H1 (cell line): Measurements from ENCODE around the gene CAPZB. TPM values are rescaled to one million over a fixed set of nuclear protein-coding genes. Genes with fewer than 3 reads are reported as not detected.

Experiments used
- CTCF ChIA-PET: fragments of 300-600 bp; sonication (Branson Sonifier 250); formaldehyde crosslinking; loops from one replicate; lab custom pipeline; 2021; ENCODE audit not compliant: partially characterized antibody; lab: Charles Lee
- POLR2A ChIA-PET: fragments of 300-600 bp; sonication (Branson Sonifier 250); formaldehyde crosslinking; loops from one replicate; lab custom pipeline; 2021; ENCODE audit warnings: inconsistent platforms; ENCODE audit not compliant: partially characterized antibody; lab: Charles Lee
- DNase-seq, 2 experiments: peaks; one replicate each; pipeline versions ENCODE4 v3.0.0 to v3.0.0-alpha.2; 2010 to 2022; ENCODE audit warnings: low spot score in 2 of 2, low read depth in 1 of 2, mixed read lengths in 1 of 2
- FAIRE-seq: peaks from 2 replicates; lab custom pipeline; 2011; peaks lifted over from hg19 to GRCh38; lab: Jason Lieb, UNC
- H2AFZ ChIP-seq: 2 replicates; pipeline ENCODE4 v1.8.1; 2012; ENCODE audit warnings: low read length, inconsistent platforms
- H2AK5ac ChIP-seq: 2 replicates; pipeline ENCODE4 v1.6.1; 2013; ENCODE audit warnings: low read depth, low read length
- H2BK120ac ChIP-seq: replicated peaks from 2 replicates; pipeline ENCODE3; 2013; ENCODE audit warnings: low read depth, low read length, inconsistent platforms
- H2BK12ac ChIP-seq: 2 replicates; pipeline ENCODE4 v1.6.1; 2013; ENCODE audit warnings: low read depth, low read length
- H2BK15ac ChIP-seq: 2 replicates; pipeline ENCODE4 v1.6.1; 2013; ENCODE audit warnings: low read length
- H2BK20ac ChIP-seq: 2 replicates; pipeline ENCODE4 v1.6.1; 2013; ENCODE audit warnings: low read length
- H2BK5ac ChIP-seq: 2 replicates; pipeline ENCODE4 v1.6.1; 2013; ENCODE audit warnings: low read depth, low read length
- H3K14ac ChIP-seq: 2 replicates; pipeline ENCODE4 v1.6.1; 2013; ENCODE audit warnings: inconsistent platforms; ENCODE audit not compliant: insufficient read length
- H3K18ac ChIP-seq: 2 replicates; pipeline ENCODE4 v1.6.1; 2013; ENCODE audit warnings: low read length; ENCODE audit errors: extremely low read depth
- H3K23ac ChIP-seq: 2 replicates; pipeline ENCODE4 v1.6.1; 2013; ENCODE audit warnings: inconsistent platforms; ENCODE audit not compliant: insufficient read length
- H3K23me2 ChIP-seq: 2 replicates; pipeline ENCODE4 v1.6.1; 2013; ENCODE audit warnings: low read depth, low read length
- H3K27ac ChIP-seq: 2 replicates; pipeline ENCODE4 v1.6.1; 2011; ENCODE audit warnings: low read depth, low read length, inconsistent platforms
- H3K27me3 ChIP-seq, 4 experiments: replicated peaks in 1 of 4; 1 replicate in 1 of 4; 2 replicates in 3 of 4; pipeline versions ENCODE4 v1.6.1 to v1.8.1; 2011 to 2013; ENCODE audit warnings: low read length in 3 of 4, mild to moderate bottlenecking in 3 of 4, inconsistent platforms in 2 of 4, mixed read lengths in 2 of 4, moderate library complexity in 1 of 4; ENCODE audit not compliant: control insufficient read depth in 3 of 4, insufficient read depth in 3 of 4; ENCODE audit errors: extremely low read depth in 1 of 4
- H3K36me3 ChIP-seq, 4 experiments: 2 replicates each; pipeline versions ENCODE4 v1.6.1 to v1.8.1; 2011 to 2013; ENCODE audit warnings: mild to moderate bottlenecking in 4 of 4, low read length in 3 of 4, moderate library complexity in 2 of 4, control low read depth in 1 of 4, inconsistent platforms in 1 of 4; ENCODE audit not compliant: insufficient read depth in 4 of 4, control insufficient read depth in 2 of 4
- H3K4ac ChIP-seq: replicated peaks from 2 replicates; pipeline ENCODE3; 2013; ENCODE audit warnings: low read length, low read depth, mixed read lengths, inconsistent platforms; ENCODE audit not compliant: insufficient read length
- H3K4me1 ChIP-seq, 4 experiments: replicated peaks in 1 of 4; 1 replicate in 1 of 4; 2 replicates in 3 of 4; pipeline versions ENCODE4 v1.6.1 to v1.8.1; 2011 to 2013; ENCODE audit warnings: low read length in 3 of 4, inconsistent platforms in 2 of 4, mixed read lengths in 1 of 4; ENCODE audit not compliant: insufficient read depth in 4 of 4, control insufficient read depth in 3 of 4
- H3K4me2 ChIP-seq, 2 experiments: 2 replicates each; pipeline versions ENCODE4 v1.6.1 to v1.8.1; 2011 to 2013; ENCODE audit warnings: low read depth in 2 of 2, low read length in 2 of 2, control low read depth in 1 of 2, inconsistent platforms in 1 of 2, mild to moderate bottlenecking in 1 of 2; ENCODE audit not compliant: insufficient read depth in 1 of 2
- H3K4me3 ChIP-seq, 4 experiments: fragments of 200-600, 300-600 bp in 1 of 4; sonication (generic), shearing (Covaris generic), sonication (Bioruptor Twin) in 1 of 4; 2 replicates each; pipeline versions ENCODE4 v1.5.1 to v1.8.1; 2011 to 2016; ENCODE audit warnings: low read length in 4 of 4, low read depth in 3 of 4, control low read depth in 2 of 4, inconsistent platforms in 2 of 4, mild to moderate bottlenecking in 2 of 4, mixed read lengths in 1 of 4, moderate library complexity in 1 of 4; ENCODE audit not compliant: insufficient read depth in 2 of 4; ENCODE audit errors: extremely low read depth in 1 of 4
- H3K56ac ChIP-seq: replicated peaks from 2 replicates; pipeline ENCODE3; 2013; ENCODE audit warnings: low read depth, mild to moderate bottlenecking, mixed read lengths, low read length, inconsistent platforms; ENCODE audit not compliant: insufficient read length
- H3K79me1 ChIP-seq: 2 replicates; pipeline ENCODE4 v1.6.1; 2013; ENCODE audit warnings: low read depth, low read length, control low read depth
- H3K79me2 ChIP-seq, 2 experiments: 2 replicates each; pipeline versions ENCODE4 v1.6.1 to v1.8.1; 2012 to 2013; ENCODE audit warnings: low read length in 2 of 2, mild to moderate bottlenecking in 2 of 2, inconsistent platforms in 1 of 2; ENCODE audit not compliant: insufficient read depth in 2 of 2, control insufficient read depth in 1 of 2
- H3K9ac ChIP-seq, 4 experiments: replicated peaks in 1 of 4; 1 replicate in 1 of 4; 2 replicates in 3 of 4; pipeline versions ENCODE4 v1.6.1 to v1.8.1; 2011 to 2013; ENCODE audit warnings: low read depth in 3 of 4, low read length in 3 of 4, control low read depth in 2 of 4, mild to moderate bottlenecking in 2 of 4, moderate library complexity in 2 of 4, inconsistent platforms in 1 of 4; ENCODE audit errors: extremely low read depth in 1 of 4
- H3K9me3 ChIP-seq, 2 experiments: 2 replicates each; pipeline versions ENCODE4 v1.6.1 to v1.8.1; 2012 to 2013; ENCODE audit warnings: mild to moderate bottlenecking in 2 of 2, moderate library complexity in 2 of 2, control low read depth in 1 of 2, inconsistent platforms in 1 of 2, low read depth in 1 of 2, low read length in 1 of 2, mixed read lengths in 1 of 2; ENCODE audit not compliant: insufficient read depth in 2 of 2
- H4K20me1 ChIP-seq, 2 experiments: replicated peaks in 1 of 2; 2 replicates each; pipeline versions ENCODE3 to v1.8.1; 2011 to 2013; ENCODE audit warnings: inconsistent platforms in 2 of 2, low read length in 2 of 2, mild to moderate bottlenecking in 1 of 2; ENCODE audit not compliant: insufficient read depth in 2 of 2, control insufficient read depth in 1 of 2
- H4K5ac ChIP-seq: 2 replicates; pipeline ENCODE4 v1.6.1; 2013; ENCODE audit warnings: low read length, low read depth, mixed read lengths, inconsistent platforms; ENCODE audit not compliant: insufficient read length
- H4K8ac ChIP-seq: 2 replicates; pipeline ENCODE4 v1.8.0; 2013; ENCODE audit warnings: mild to moderate bottlenecking, moderate library complexity, low read length, inconsistent platforms; ENCODE audit not compliant: insufficient read depth; ENCODE audit errors: extremely low read depth
- H4K91ac ChIP-seq: replicated peaks from 2 replicates; pipeline ENCODE3; 2013; ENCODE audit warnings: low read length, mixed read lengths, inconsistent platforms; ENCODE audit not compliant: insufficient read length
- BRCA1 ChIP-seq: IDR thresholded peaks from 2 replicates; pipeline ENCODE4 v1.6.1; 2012; ENCODE audit warnings: low read depth, low read length, improper control_type of control experiment
- CHD2 ChIP-seq: IDR thresholded peaks from 2 replicates; pipeline ENCODE4 v1.6.1; 2012; ENCODE audit warnings: low read length, improper control_type of control experiment
- CTCF ChIP-seq, 3 experiments: IDR thresholded peaks; 1 replicate in 2 of 3; 2 replicates in 1 of 3; pipeline versions ENCODE4 v1.5.1 to v1.6.1; 2011; ENCODE audit warnings: low read length in 3 of 3, mild to moderate bottlenecking in 3 of 3, inconsistent platforms in 2 of 3, low read depth in 1 of 3, moderate library complexity in 1 of 3; ENCODE audit not compliant: insufficient read depth in 1 of 3; ENCODE audit errors: control extremely low read depth in 1 of 3
- E2F6 ChIP-seq: IDR thresholded peaks from 2 replicates; pipeline ENCODE4 v1.6.1; 2012; ENCODE audit warnings: inconsistent platforms
- HDAC6 ChIP-seq: IDR thresholded peaks from one replicate; pipeline ENCODE4 v1.7.1; 2012; ENCODE audit warnings: low read depth, mild to moderate bottlenecking, inconsistent platforms, low read length, moderate library complexity
- SP2 ChIP-seq: IDR thresholded peaks from 2 replicates; pipeline ENCODE4 v1.6.1; 2012; ENCODE audit warnings: mild to moderate bottlenecking, low read length, inconsistent platforms
- TAF7 ChIP-seq: optimal IDR thresholded peaks from 2 replicates; pipeline ENCODE3; 2011; ENCODE audit warnings: low read depth, mild to moderate bottlenecking, inconsistent platforms, low read length, moderate library complexity, borderline replicate concordance
- ZNF274 ChIP-seq: IDR thresholded peaks from 2 replicates; pipeline ENCODE4 v1.7.0; 2012; ENCODE audit warnings: low read length, borderline replicate concordance; ENCODE audit errors: extremely low read depth
- WGBS, 2 experiments: shearing (Covaris generic) in 1 of 2; methylation state at CpG; one replicate each; pipeline versions ENCODE4 v1.1.6 to v1.1.7; 2013 to 2015; ENCODE audit warnings: low lambda C conversion rate in 2 of 2, mixed read lengths in 2 of 2, inconsistent platforms in 1 of 2, low coverage in 1 of 2, missing lambda C conversion rate in 1 of 2; ENCODE audit not compliant: insufficient replicate concordance in 2 of 2, insufficient coverage in 1 of 2, insufficient read length in 1 of 2; ENCODE audit errors: extremely low coverage in 1 of 2, missing lambda C conversion rate in 1 of 2; 5-methylcytosine and 5-hydroxymethylcytosine counted together
- polyA plus RNA-seq, 7 experiments: library from polyadenylated mRNA; depleted of rRNA in 3 of 7; stranded (reverse) in 5 of 7; unstranded in 2 of 7; fragments of >200 nt in 5 of 7; fragments of 200-250 nt in 2 of 7; gene quantifications; 1 replicate in 5 of 7; 2 replicates in 1 of 7; 4 replicates in 1 of 7; pipeline versions ENCODE4 v1.2.1 to v1.2.3, GENCODE V29; 2011 to 2013; ENCODE audit warnings: missing spikeins in 2 of 7, mixed read lengths in 2 of 7
- total RNA-seq: library from RNA; stranded (reverse); fragmentation: NEBNext Ultra II Directional; extraction: Animal tissue kit (Norgen Biotek cat#: 25700); gene quantifications from 2 replicates; pipeline ENCODE4 v1.2.1, GENCODE V29; 2021

The CAPZB gene
- total and polyA plus RNA-seq, 2 of the 8 experiments (the other 6 are each of a cell fraction or from before 2014, with no cell fraction given) = 162 to 371 TPM

- Histone ChIP-seq H3K79me2 (no peaks in the 10 kb centered on the region), H4K8ac (no peak overlapping the region), H3K4ac (no peak overlapping the region), H3K18ac (no peak overlapping the region), H2AK5ac (no peak overlapping the region), H3K23ac (no peak overlapping the region), H2BK5ac (no peak overlapping the region), H3K36me3 (no peaks in the 10 kb centered on the region), H4K20me1 (no peaks in the 10 kb centered on the region), H3K4me1 (no peaks in the 10 kb centered on the region), H2BK12ac (no peak overlapping the region), H4K5ac (no peak overlapping the region), H3K27ac (no peak overlapping the region), H3K9me3 (peaks cover 0 to 3% of the 10 kb centered on the region in 2 experiments; a peak in 1 of 4 replicates), H2BK15ac (no peak overlapping the region), H3K27me3 (no peaks in the 10 kb centered on the region), H3K14ac (no peak overlapping the region), H3K4me3 (no peak overlapping the region), H3K56ac (no peak overlapping the region), H3K4me2 (no peak overlapping the region), H2AFZ (no peak overlapping the region), H4K91ac (no peak overlapping the region), H2BK20ac (no peak overlapping the region), H3K9ac (no peak overlapping the region), H2BK120ac (no peak overlapping the region), H3K23me2 (no peaks in the 10 kb centered on the region), H3K79me1 (no peaks in the 10 kb centered on the region)
- POLR2A ChIA-PET = interaction anchor here (1.2 kb wide), 1 partner anchor 38 kb away, joined by 3 read pairs; no protein-coding TSS in a partner anchor
- CTCF ChIA-PET = interaction anchor here (1.4 kb wide), 2 partner anchors 54 to 56 kb away, joined by 3 to 7 read pairs; no protein-coding TSS in a partner anchor
- DNase-seq (no peak), FAIRE-seq (no peak)
- WGBS, 2 experiments = 92% methylated on average over 8 of the region's 8 CpGs; no CpG with 5 or more reads in 1 of the 2 experiments
- TF ChIP-seq TAF7 = no peak
- no peak for TF ChIP-seq CTCF (IDR thresholded peaks at IDR 0.05; ENCODE audit: control extremely low read depth in 1 of 3, insufficient read depth in 1 of 3, low read depth in 1 of 3, low read length in 3 of 3)
- no peak for TF ChIP-seq HDAC6
- no peak for TF ChIP-seq BRCA1
- no peak for TF ChIP-seq SP2
- no peak for TF ChIP-seq CHD2
- TF ChIP-seq ZNF274 = no peak
- no peak for TF ChIP-seq E2F6
Measured at GRCh38 chr1:19525607-19526545, 40.5 kb upstream of the CAPZB start.
